ENCODE data around the gene SEC16A.
A peak's percentile ranks its signal among the peaks of the same experiment; 100 is the strongest.

Gene SEC16A

DNA sequence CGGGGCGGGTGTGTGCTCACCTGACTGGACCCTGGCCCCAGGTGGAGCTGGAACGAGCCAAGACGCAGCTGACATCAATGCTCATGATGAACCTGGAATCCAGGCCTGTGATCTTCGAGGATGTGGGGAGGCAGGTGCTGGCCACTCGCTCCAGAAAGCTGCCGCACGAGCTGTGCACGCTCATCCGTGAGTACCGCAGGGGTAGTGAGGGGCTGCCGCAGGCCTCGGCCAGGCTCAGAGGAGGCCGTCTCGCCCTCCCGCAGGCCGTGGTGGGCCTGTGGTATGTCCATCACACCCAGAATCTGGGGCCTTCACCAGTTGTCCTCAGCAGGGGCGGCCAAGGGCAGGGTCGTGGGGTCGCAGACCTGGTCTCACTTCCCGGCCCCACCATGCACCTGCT, 61.0 kb downstream of the SEC16A start:
- TF ChIP-seq, protein P1, sequence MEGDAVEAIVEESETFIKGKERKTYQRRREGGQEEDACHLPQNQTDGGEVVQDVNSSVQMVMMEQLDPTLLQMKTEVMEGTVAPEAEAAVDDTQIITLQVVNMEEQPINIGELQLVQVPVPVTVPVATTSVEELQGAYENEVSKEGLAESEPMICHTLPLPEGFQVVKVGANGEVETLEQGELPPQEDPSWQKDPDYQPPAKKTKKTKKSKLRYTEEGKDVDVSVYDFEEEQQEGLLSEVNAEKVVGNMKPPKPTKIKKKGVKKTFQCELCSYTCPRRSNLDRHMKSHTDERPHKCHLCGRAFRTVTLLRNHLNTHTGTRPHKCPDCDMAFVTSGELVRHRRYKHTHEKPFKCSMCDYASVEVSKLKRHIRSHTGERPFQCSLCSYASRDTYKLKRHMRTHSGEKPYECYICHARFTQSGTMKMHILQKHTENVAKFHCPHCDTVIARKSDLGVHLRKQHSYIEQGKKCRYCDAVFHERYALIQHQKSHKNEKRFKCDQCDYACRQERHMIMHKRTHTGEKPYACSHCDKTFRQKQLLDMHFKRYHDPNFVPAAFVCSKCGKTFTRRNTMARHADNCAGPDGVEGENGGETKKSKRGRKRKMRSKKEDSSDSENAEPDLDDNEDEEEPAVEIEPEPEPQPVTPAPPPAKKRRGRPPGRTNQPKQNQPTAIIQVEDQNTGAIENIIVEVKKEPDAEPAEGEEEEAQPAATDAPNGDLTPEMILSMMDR (IDR thresholded peaks at IDR 0.05; ENCODE audit: insufficient read depth, low read length): no peak
- TF ChIP-seq POLR2AphosphoS5 (IDR thresholded peaks at IDR 0.05; ENCODE audit: low read depth) (no peak), SPI1 (IDR thresholded peaks at IDR 0.05; ENCODE audit: borderline replicate concordance, low read depth) (no peak), GABPA (IDR thresholded peaks at IDR 0.05; ENCODE audit: low read depth) (no peak), REST (IDR thresholded peaks at IDR 0.05; ENCODE audit: insufficient replicate concordance, low read depth) (no peak)
- Histone ChIP-seq H3K4me3 (replicated peaks; ENCODE audit: insufficient read depth, low read length) (no peak overlapping the region), H3K27me3 (ENCODE audit: insufficient read depth, poor library complexity, severe bottlenecking) (no peaks in the 10 kb centered on the region), H3K27ac (replicated peaks) (no peak overlapping the region)
- DNase-seq (ENCODE audit: low read depth in 1 of 2, low spot score in 1 of 2): no peak

- Histone ChIP-seq H3K27me3 (ENCODE audit: insufficient read depth, poor library complexity, severe bottlenecking) (no peaks in the 10 kb centered on the region), H3K4me3 (replicated peaks; ENCODE audit: insufficient read depth, low read length) (no peak overlapping the region), H3K27ac (replicated peaks) (no peak overlapping the region)
- DNase-seq (ENCODE audit: low read depth in 1 of 2, low spot score in 1 of 2): no peak
- TF ChIP-seq, protein P1 (IDR thresholded peaks at IDR 0.05; ENCODE audit: insufficient read depth, low read length): no peak
- TF ChIP-seq GABPA (IDR thresholded peaks at IDR 0.05; ENCODE audit: low read depth) (no peak), SPI1 (IDR thresholded peaks at IDR 0.05; ENCODE audit: borderline replicate concordance, low read depth) (no peak), POLR2AphosphoS5 (IDR thresholded peaks at IDR 0.05; ENCODE audit: low read depth) (no peak), REST (IDR thresholded peaks at IDR 0.05; ENCODE audit: insufficient replicate concordance, low read depth) (no peak)
Observed at GRCh38 chr9:136419092-136419420, 63.8 kb downstream of the SEC16A start.

DNA sequence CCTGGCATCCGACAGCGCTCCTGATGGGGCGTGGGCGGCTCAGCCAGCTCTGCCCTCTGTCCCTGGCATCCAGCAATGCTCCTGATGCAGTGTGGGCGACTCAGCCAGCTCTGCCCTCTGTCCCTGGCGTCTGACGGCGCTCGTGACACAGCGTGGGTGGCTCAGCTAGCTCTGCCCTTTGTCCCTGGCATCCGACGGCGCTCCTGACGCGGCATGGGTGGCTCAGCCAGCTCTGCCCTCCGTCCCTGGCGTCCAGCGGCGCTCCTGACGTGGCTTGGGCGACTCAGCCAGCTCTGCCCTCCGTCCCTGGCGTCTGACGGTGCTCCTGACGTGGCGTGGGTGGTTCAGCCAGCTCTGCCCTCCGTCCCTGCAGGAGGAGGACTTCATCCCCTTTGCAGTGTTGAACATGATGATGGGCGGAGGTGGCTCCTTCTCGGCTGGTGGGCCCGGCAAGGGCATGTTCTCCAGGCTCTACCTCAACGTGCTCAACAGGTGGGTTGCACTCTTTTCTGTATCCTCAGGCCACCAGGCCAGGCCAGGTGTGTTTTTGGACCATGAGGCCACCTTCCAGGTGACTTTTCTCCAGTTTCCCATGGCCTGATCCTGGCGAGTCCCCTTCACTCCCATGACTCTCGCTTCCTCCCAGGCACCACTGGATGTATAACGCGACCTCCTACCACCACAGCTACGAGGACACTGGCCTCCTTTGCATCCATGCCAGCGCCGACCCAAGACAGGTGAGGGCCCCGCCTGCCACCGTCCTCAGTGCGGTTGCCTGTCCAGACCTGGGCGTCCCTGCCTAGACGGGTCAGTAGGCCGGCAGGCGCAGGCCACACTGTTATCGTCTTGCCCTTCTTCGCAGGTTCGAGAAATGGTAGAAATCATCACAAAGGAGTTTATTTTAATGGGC, 64.4 kb downstream of the SEC16A start:
- no peak for TF ChIP-seq GABPA (IDR thresholded peaks at IDR 0.05; ENCODE audit: low read depth)
- Histone ChIP-seq H3K27ac (replicated peaks) (no peak overlapping the region), H3K4me3 (replicated peaks; ENCODE audit: insufficient read depth, low read length) (no peak overlapping the region), H3K27me3 (ENCODE audit: insufficient read depth, poor library complexity, severe bottlenecking) (no peaks in the 10 kb centered on the region)
- no peak for DNase-seq (ENCODE audit: low read depth in 1 of 2, low spot score in 1 of 2)

- TF ChIP-seq GABPA (IDR thresholded peaks at IDR 0.05; ENCODE audit: low read depth): no peak
- TF ChIP-seq POLR2AphosphoS5 (IDR thresholded peaks at IDR 0.05; ENCODE audit: low read depth): 0 out of 2 replicates have a peak, but pooled peaks have one; percentile 23
- TF ChIP-seq, protein P1 (IDR thresholded peaks at IDR 0.05; ENCODE audit: insufficient read depth, low read length): no peak
- no peaks in the 10 kb centered on the region for H3K27me3 ChIP-seq (ENCODE audit: insufficient read depth, poor library complexity, severe bottlenecking)
- no peak overlapping the region for H3K27ac ChIP-seq (replicated peaks)
- no peak for DNase-seq (ENCODE audit: low read depth in 1 of 2, low spot score in 1 of 2)
- H3K4me3 ChIP-seq (replicated peaks; ENCODE audit: insufficient read depth, low read length): no peak overlapping the region
Observed at GRCh38 chr9:136416914-136417313, 65.9 kb downstream of the SEC16A start.
